Pancreas (tissue), 10 donors: ENCODE data around the gene KRTAP10-7. TPM values are rescaled to one million over a fixed set of nuclear protein-coding genes. Genes with fewer than 3 reads are reported as not detected.
A peak's percentile ranks its signal among the peaks of the same experiment; 100 is the strongest.

ENCODE experiments used
- ATAC-seq, 4 donors: fragments of 200-7000 bp; cut with Tn5 transposase; one replicate each; pipeline versions ENCODE4 v1.8.0 to v1.9.1; 2020; ENCODE audit warnings: mild to moderate bottlenecking in 4 of 4, moderate library complexity in 4 of 4
- DNase-seq, 6 donors: peaks; one replicate each; pipeline ENCODE4 v3.0.0-alpha.2; 2020
- FAIRE-seq: peaks from 2 replicates; lab custom pipeline; 2012; peaks lifted over from hg19 to GRCh38; lab: Jason Lieb, UNC
- H3K27ac ChIP-seq, 4 donors: fragments of 200-600 bp; sonication (generic); 1 replicate in 3 of 4; 2 replicates in 1 of 4; pipeline versions ENCODE4 v1.5.0 to v1.8.0; 2020
- H3K27me3 ChIP-seq, 4 donors: fragments of 200-600 bp; one replicate each; pipeline ENCODE4 v1.8.0; 2021
- H3K36me3 ChIP-seq, 3 donors: fragments of 200-600 bp; sonication (generic) in 1 of 3; one replicate each; pipeline versions ENCODE4 v1.5.0 to v1.8.0; 2020 to 2021
- H3K4me1 ChIP-seq, 3 donors: fragments of 200-600 bp; one replicate each; pipeline ENCODE4 v1.8.0; 2021
- H3K4me3 ChIP-seq, 4 donors: fragments of 200-600 bp; sonication (generic) in 2 of 4; one replicate each; pipeline versions ENCODE4 v1.5.0 to v1.8.0; 2020 to 2021
- H3K9me3 ChIP-seq, 4 donors: fragments of 200-600 bp; one replicate each; pipeline ENCODE4 v1.8.0; 2021
- CTCF ChIP-seq, 4 donors: fragments of 200-600 bp; sonication (generic) in 3 of 4; IDR thresholded peaks; one replicate each; pipeline versions ENCODE4 v1.5.0 to v1.8.0; 2021; ENCODE audit warnings: antibody characterized with exemption in 4 of 4
- WGBS, 2 donors: extraction: QIAGEN DNeasy Blood & Tissue Kit; methylation state at CpG; one replicate each; pipeline ENCODE4 v1.1.7; 2013; 5-methylcytosine and 5-hydroxymethylcytosine counted together
- intact Hi-C, 3 donors: fragments of 100-400 bp; cut with DNase I; formaldehyde crosslinking; loops; one replicate each; pipeline versions ENCODE4 v1.11.1 to v1.14.2; 2022
- polyA plus RNA-seq, 2 donors: library from polyadenylated mRNA; stranded (reverse); fragments of 200-250 nt; gene quantifications; one replicate each; pipeline ENCODE4 v1.2.3, GENCODE V29; 2013
- total RNA-seq, 6 donors: library from RNA; stranded (reverse); fragmentation: NEBNext Ultra II Directional in 4 of 6; extraction: Animal tissue kit (Norgen Biotek cat#: 25700) in 4 of 6; gene quantifications; one replicate each; pipeline versions ENCODE4 v1.2.1 to v1.2.4, GENCODE V29; 2021 to 2023
- donor health status: healthy with polysubstance abuse.
- donor health status: DM: no; HTN: no; CAD: no; lungs with moderate emphysema.
- donor health status: DM: no; HTN: no; CAD: no.
- donor health status: control.
- donor health status: control.
- donor health status: Bipolar disorder and iron deficiency.
- donor health status: DM: yes; HTN: yes; CAD: no.
- donor health status: DM: no; HTN: no; CAD: no.
- donor health status: DM: no; HTN: no; CAD: no.
- donor health status: DM: yes; HTN: yes; CAD: no.

KRTAP10-7 gene
- total and polyA plus RNA-seq, 8 donors, result not detected

GRCh38 chr21:44611551-44611950, 11.2 kb downstream of the KRTAP10-7 start:
- FAIRE-seq, result no peak
- Histone ChIP-seq H3K4me3 (no peak overlapping the region), H3K4me1 (no peaks in the 10 kb centered on the region), H3K27me3 (no peaks in the 10 kb centered on the region), H3K36me3 (no peaks in the 10 kb centered on the region), H3K9me3 (no peaks in the 10 kb centered on the region), H3K27ac (no peak overlapping the region)
- ATAC-seq, result no peak
- no peak for TF ChIP-seq CTCF (IDR thresholded peaks at IDR 0.05)
- DNase-seq, result no peak
- intact Hi-C loops, result no loop called here
- WGBS, 2 donors, result 61 to 75% methylated on average over 4 of the region's 4 CpGs

- intact Hi-C loops, result no loop called here
- Histone ChIP-seq H3K27me3 (no peaks in the 10 kb centered on the region), H3K27ac (no peak within 1 kb of the TSS), H3K4me3 (no peak within 1 kb of the TSS), H3K9me3 (no peaks in the 10 kb centered on the region), H3K4me1 (no peaks in the 10 kb centered on the region), H3K36me3 (no peaks in the 10 kb centered on the region)
- TF ChIP-seq CTCF (IDR thresholded peaks at IDR 0.05), result no peak
- DNase-seq (peak in 1 of 6 donors; percentile 48), FAIRE-seq (no peak), ATAC-seq (no peak)
- WGBS, 2 donors, result 72 to 85% methylated on average over 8 of the region's 8 CpGs
Measured at GRCh38 chr21:44612029-44612486, 11.7 kb downstream of the KRTAP10-7 start, which contains the start of gene KRTAP10-8. Gene KRTAP10-8 (plus strand): TSS chr21:44612079. CDS start chr21:44612101, 22 bp downstream.

GRCh38 chr21:44612669-44613229, 12.4 kb downstream of the KRTAP10-7 start:
- Histone ChIP-seq H3K36me3 (no peaks in the 10 kb centered on the region), H3K9me3 (no peaks in the 10 kb centered on the region), H3K4me1 (no peaks in the 10 kb centered on the region), H3K27ac (no peak overlapping the region), H3K4me3 (no peak overlapping the region), H3K27me3 (no peaks in the 10 kb centered on the region)
- WGBS, 2 donors, result 72 to 83% methylated on average over 11 to 13 of the region's 13 CpGs
- ATAC-seq (no peak), FAIRE-seq (no peak), DNase-seq (peak in 1 of 6 donors; percentile 60)
- no peak for TF ChIP-seq CTCF (IDR thresholded peaks at IDR 0.05)
- intact Hi-C loops, result no loop called here

DNA sequence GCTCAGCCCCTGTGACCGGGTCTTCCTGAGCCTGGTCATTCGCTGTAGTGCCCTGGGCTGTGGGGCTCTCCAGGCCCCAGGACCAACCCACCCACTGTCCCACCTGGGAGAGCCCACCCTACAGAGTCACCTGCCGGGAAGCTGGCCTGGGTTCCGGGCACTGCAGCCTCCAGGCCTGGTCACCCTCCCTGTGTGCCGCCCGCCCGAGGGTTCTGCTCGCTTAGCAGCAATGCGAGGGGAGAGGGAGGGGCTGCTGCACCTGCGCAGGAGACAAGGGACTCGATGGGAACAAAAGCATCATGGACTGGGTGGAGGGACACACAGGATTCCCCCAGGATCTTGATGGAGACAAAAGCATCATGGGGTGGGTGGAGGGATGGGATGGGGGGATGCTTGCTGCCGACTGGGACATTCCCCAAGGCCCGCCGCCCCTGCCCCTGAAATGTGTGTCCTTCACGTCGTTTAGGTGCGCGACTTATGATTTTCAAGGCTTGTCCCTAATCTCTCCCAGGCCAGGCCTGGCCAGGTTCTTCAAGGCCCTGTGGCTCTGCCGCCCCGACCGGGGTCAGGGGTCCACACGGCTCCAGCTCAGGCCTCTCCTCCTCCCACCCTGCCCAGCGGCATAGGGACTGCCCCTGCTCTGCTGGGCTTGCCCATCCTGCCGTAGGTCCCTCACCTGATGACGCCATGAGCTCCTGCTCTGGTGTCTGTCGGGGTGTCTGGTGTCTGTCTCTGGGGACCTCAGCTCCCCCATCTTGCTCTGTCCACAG, 13.2 kb downstream of the KRTAP10-7 start:
- H3K9me3 ChIP-seq, result no peaks in the 10 kb centered on the region
- no peak overlapping the region for H3K4me3 ChIP-seq
- DNase-seq, result peak in 1 of 6 donors; percentile 45
- H3K27ac ChIP-seq, result no peak overlapping the region
- 67 to 76% methylated on average over 25 to 26 of the region's 26 CpGs for WGBS, 2 donors
- no peaks in the 10 kb centered on the region for H3K4me1 ChIP-seq
- no peak for ATAC-seq
- no peaks in the 10 kb centered on the region for H3K36me3 ChIP-seq
- FAIRE-seq, result no peak
- no peak for TF ChIP-seq CTCF (IDR thresholded peaks at IDR 0.05)
- no peaks in the 10 kb centered on the region for H3K27me3 ChIP-seq
- intact Hi-C loops, result no loop called here
